Measurements from ENCODE around the gene VPS51. TPM values are rescaled to one million over a fixed set of nuclear protein-coding genes. Genes with fewer than 3 reads are reported as not detected.
A peak's percentile ranks its signal among the peaks of the same experiment; 100 is the strongest.

Gene VPS51
- total RNA-seq, 2 donors from 2014 or later = 323 to 542 TPM

DNA sequence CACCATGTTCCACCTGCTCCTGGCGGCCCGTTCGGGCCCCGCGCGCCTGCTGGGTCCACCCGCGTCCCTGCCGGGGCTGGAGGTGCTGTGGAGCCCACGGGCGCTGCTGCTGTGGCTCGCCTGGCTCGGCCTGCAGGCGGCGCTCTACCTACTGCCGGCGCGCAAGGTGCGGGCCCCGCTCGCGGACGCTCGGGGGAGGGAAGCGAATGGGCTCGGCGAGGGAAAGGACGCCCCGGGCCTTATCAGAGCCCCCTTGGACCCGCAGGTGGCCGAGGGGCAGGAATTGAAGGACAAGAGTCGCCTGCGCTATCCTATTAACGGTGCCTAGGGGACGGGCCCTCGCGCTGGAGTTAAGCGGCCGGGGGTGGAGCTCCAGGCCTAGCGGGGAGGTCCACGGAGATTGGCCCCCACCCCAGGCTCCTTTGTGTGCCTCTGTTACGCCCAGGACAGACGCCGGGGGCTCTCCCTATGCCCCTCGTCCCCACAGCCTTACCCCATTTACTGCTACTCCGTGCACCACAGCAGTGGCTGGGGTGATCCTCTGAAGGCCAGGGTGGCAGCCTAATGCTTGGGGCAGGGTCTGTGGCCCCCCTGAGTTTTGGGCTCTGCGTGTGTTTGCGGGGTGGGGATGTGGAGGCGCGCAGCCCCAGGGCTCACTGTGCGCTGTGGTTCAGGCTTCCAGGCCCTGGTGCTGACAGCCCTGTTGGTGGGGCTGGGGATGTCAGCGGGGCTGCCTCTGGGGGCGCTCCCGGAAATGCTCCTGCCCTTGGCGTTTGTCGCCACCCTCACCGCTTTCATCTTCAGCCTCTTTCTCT is 16.7 kb downstream of the VPS51 start:
- TF ChIP-seq POLR2A (IDR thresholded peaks at IDR 0.05) = no peak
- TF ChIP-seq, protein P1, sequence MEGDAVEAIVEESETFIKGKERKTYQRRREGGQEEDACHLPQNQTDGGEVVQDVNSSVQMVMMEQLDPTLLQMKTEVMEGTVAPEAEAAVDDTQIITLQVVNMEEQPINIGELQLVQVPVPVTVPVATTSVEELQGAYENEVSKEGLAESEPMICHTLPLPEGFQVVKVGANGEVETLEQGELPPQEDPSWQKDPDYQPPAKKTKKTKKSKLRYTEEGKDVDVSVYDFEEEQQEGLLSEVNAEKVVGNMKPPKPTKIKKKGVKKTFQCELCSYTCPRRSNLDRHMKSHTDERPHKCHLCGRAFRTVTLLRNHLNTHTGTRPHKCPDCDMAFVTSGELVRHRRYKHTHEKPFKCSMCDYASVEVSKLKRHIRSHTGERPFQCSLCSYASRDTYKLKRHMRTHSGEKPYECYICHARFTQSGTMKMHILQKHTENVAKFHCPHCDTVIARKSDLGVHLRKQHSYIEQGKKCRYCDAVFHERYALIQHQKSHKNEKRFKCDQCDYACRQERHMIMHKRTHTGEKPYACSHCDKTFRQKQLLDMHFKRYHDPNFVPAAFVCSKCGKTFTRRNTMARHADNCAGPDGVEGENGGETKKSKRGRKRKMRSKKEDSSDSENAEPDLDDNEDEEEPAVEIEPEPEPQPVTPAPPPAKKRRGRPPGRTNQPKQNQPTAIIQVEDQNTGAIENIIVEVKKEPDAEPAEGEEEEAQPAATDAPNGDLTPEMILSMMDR (IDR thresholded peaks at IDR 0.05) = peak; percentile 72 to 95 (median 86)
- TF ChIP-seq POLR2AphosphoS5 (IDR thresholded peaks at IDR 0.05) = peak; percentile 38
- no peak for DNase-seq (ENCODE audit: low spot score)
- Histone ChIP-seq H3K9me3 (no peaks in the 10 kb centered on the region), H3K4me3 (peak overlapping the region; percentile 42 to 51), H3K27ac (peak overlapping the region; percentile 76 to 80), H3K4me1 (replicated peaks) (peaks cover 18% of the 10 kb centered on the region), H3K27me3 (replicated peaks; ENCODE audit: insufficient read depth) (no peaks in the 10 kb centered on the region), H3K36me3 (no peaks in the 10 kb centered on the region)
- intact Hi-C loops (cut with DNase I) = loop anchor here (10.0 kb wide), 2 partner anchors 198 to 258 kb away; partner anchors contain the start of gene ATG2A
- WGBS = 2% methylated on average over 32 of the region's 57 CpGs

GRCh38 chr11:65113361-65113756 is 17.3 kb downstream of the VPS51 start:
- DNase-seq (ENCODE audit: low spot score) = no peak
- Histone ChIP-seq H3K27me3 (replicated peaks; ENCODE audit: insufficient read depth) (no peaks in the 10 kb centered on the region), H3K27ac (peak overlapping the region; percentile 76 to 80), H3K36me3 (no peaks in the 10 kb centered on the region), H3K9me3 (no peaks in the 10 kb centered on the region), H3K4me1 (replicated peaks) (peaks cover 18% of the 10 kb centered on the region), H3K4me3 (peak overlapping the region; percentile 42 to 51)
- intact Hi-C loops (cut with DNase I) = loop anchor here (10.0 kb wide), 2 partner anchors 199 to 259 kb away; partner anchors contain the start of gene ATG2A
- WGBS = 17% methylated on average over 14 of the region's 14 CpGs
- TF ChIP-seq POLR2AphosphoS5 (IDR thresholded peaks at IDR 0.05) (no peak), POLR2A (IDR thresholded peaks at IDR 0.05) (no peak)
- TF ChIP-seq, protein P1 (IDR thresholded peaks at IDR 0.05) = no peak

DNA sequence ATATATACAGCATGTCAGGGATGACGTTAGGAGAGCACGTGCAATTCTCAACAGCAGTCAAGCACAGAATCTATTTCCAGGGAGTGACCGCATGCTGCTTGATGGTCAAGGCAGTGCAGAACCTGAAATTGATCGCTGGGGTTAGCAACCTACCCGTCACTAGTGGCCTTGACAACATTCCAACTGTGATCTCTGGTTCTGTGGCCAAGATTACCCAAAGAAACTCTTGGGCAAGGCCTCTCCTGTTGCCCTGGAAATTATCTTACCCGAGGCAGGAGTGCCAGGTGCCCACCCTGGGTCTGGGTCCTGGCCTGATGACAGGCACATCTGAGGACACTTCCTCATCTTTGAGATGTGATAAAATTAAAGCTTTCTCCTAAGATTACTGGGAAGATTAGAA is 17.8 kb downstream of the VPS51 start:
- Histone ChIP-seq H3K4me1 (replicated peaks) (peaks cover 18% of the 10 kb centered on the region), H3K9me3 (no peaks in the 10 kb centered on the region), H3K4me3 (no peak overlapping the region), H3K27ac (no peak overlapping the region), H3K36me3 (no peaks in the 10 kb centered on the region), H3K27me3 (replicated peaks; ENCODE audit: insufficient read depth) (no peaks in the 10 kb centered on the region)
- DNase-seq (ENCODE audit: low spot score) = no peak
- TF ChIP-seq POLR2A (IDR thresholded peaks at IDR 0.05) (no peak), POLR2AphosphoS5 (IDR thresholded peaks at IDR 0.05) (no peak)
- TF ChIP-seq, protein P1 (IDR thresholded peaks at IDR 0.05) = no peak
- WGBS = 84% methylated on average over 6 of the region's 6 CpGs
- intact Hi-C loops (cut with DNase I) = loop anchor here (10.0 kb wide), 2 partner anchors 199 to 259 kb away; partner anchors contain the start of gene ATG2A

- TF ChIP-seq POLR2A (IDR thresholded peaks at IDR 0.05) (no peak), POLR2AphosphoS5 (IDR thresholded peaks at IDR 0.05) (no peak)
- TF ChIP-seq, protein P1 (IDR thresholded peaks at IDR 0.05) = no peak
- Histone ChIP-seq H3K27ac (no peak overlapping the region), H3K36me3 (peaks cover 0 to 3% of the 10 kb centered on the region in 2 donors), H3K27me3 (replicated peaks; ENCODE audit: insufficient read depth) (no peaks in the 10 kb centered on the region), H3K4me1 (replicated peaks) (peaks cover 18% of the 10 kb centered on the region), H3K9me3 (no peaks in the 10 kb centered on the region), H3K4me3 (no peak overlapping the region)
- intact Hi-C loops (cut with DNase I) = loop anchor here (5.0 to 10.0 kb wide), 3 partner anchors 32 to 260 kb away; partner anchors contain the start of genes ATG2A, CDCA5 and ZFPL1
- no peak for DNase-seq (ENCODE audit: low spot score)
- WGBS = 93% methylated on average over 5 of the region's 11 CpGs
Observed at GRCh38 chr11:65114538-65115171, 18.6 kb downstream of the VPS51 start.
